Endothelial cell of umbilical vein (primary cell): Measurements from ENCODE around the gene DTX4. TPM values are rescaled to one million over a fixed set of nuclear protein-coding genes. Genes with fewer than 3 reads are reported as not detected.

Experiments
- BruUV-seq: library from RNA; stranded (reverse); fragments of 400-500 nt; replicated peaks from 2 replicates; lab custom pipeline; 2021; lab: Mats Ljungman, UMichigan
- CTCF ChIA-PET: fragments of 300-600, 350-600 bp; sonication (Branson Sonifier 250); formaldehyde crosslinking; loops from one replicate; lab custom pipeline; 2021; ENCODE audit warnings: antibody characterized with exemption, inconsistent platforms; lab: Charles Lee
- POLR2A ChIA-PET: fragments of 300-600, 350-600 bp; sonication (Branson Sonifier 250); formaldehyde crosslinking; loops from one replicate; lab custom pipeline; 2021; ENCODE audit warnings: antibody characterized with exemption, inconsistent platforms; lab: Charles Lee
- DNase-seq: peaks from one replicate; pipeline ENCODE4 v3.0.0-alpha.2; 2011; ENCODE audit warnings: low read depth, low spot score
- FAIRE-seq: peaks from 2 replicates; lab custom pipeline; 2011; peaks lifted over from hg19 to GRCh38; lab: Jason Lieb, UNC
- H2AFZ ChIP-seq: 2 replicates; pipeline ENCODE4 v1.6.0; 2012; ENCODE audit warnings: low read depth, low read length, control low read depth, inconsistent platforms
- H3K27ac ChIP-seq: 2 replicates; pipeline ENCODE4 v1.5.1; 2011; ENCODE audit warnings: low read depth, mild to moderate bottlenecking, control low read depth, low read length, moderate library complexity; ENCODE audit not compliant: insufficient read depth
- H3K27me3 ChIP-seq, 2 experiments: 2 replicates each; pipeline versions ENCODE4 v1.6.0 to v1.6.1; 2011; ENCODE audit warnings: low read length in 2 of 2, mixed read lengths in 1 of 2; ENCODE audit not compliant: control insufficient read depth in 2 of 2, insufficient read depth in 2 of 2
- H3K36me3 ChIP-seq, 2 experiments: 2 replicates in 1 of 2; 3 replicates in 1 of 2; pipeline ENCODE4 v1.5.1; 2011; ENCODE audit warnings: low read length in 2 of 2, mild to moderate bottlenecking in 1 of 2, moderate library complexity in 1 of 2; ENCODE audit not compliant: control insufficient read depth in 2 of 2, insufficient read depth in 2 of 2; ENCODE audit errors: extremely low read depth in 1 of 2
- H3K4me1 ChIP-seq: 3 replicates; pipeline ENCODE4 v1.5.1; 2011; ENCODE audit warnings: mild to moderate bottlenecking, low read length; ENCODE audit not compliant: control insufficient read depth, insufficient read depth; ENCODE audit errors: extremely low read depth
- H3K4me2 ChIP-seq: 2 replicates; pipeline ENCODE4 v1.6.1; 2011; ENCODE audit warnings: low read length, control low read depth, mixed read lengths; ENCODE audit not compliant: insufficient read depth
- H3K4me3 ChIP-seq, 3 experiments: fragments of 200-600 bp in 1 of 3; sonication (generic), shearing (Covaris generic) in 1 of 3; replicated peaks in 1 of 3; 2 replicates each; pipeline ENCODE4 v1.5.1; 2011 to 2016; ENCODE audit warnings: control low read depth in 3 of 3, low read length in 3 of 3, mild to moderate bottlenecking in 2 of 3, inconsistent platforms in 1 of 3, low read depth in 1 of 3, moderate library complexity in 1 of 3; ENCODE audit not compliant: insufficient read depth in 1 of 3
- H3K79me2 ChIP-seq: 2 replicates; pipeline ENCODE4 v1.6.0; 2012; ENCODE audit warnings: low read length, inconsistent platforms; ENCODE audit not compliant: control insufficient read depth, insufficient read depth
- H3K9ac ChIP-seq: replicated peaks from 2 replicates; pipeline ENCODE3; 2011; ENCODE audit warnings: low read length, control low read depth; ENCODE audit not compliant: insufficient read depth; ENCODE audit errors: extremely low read depth
- H3K9me1 ChIP-seq: replicated peaks from 3 replicates; pipeline ENCODE4 v1.6.0; 2011; ENCODE audit warnings: mild to moderate bottlenecking, low read length; ENCODE audit not compliant: control insufficient read depth, insufficient read depth; ENCODE audit errors: extremely low read depth
- H3K9me3 ChIP-seq: replicated peaks from 2 replicates; pipeline ENCODE4 v1.5.1; 2012; ENCODE audit warnings: low read length, inconsistent platforms; ENCODE audit not compliant: control insufficient read depth, insufficient read depth
- H4K20me1 ChIP-seq: replicated peaks from 2 replicates; pipeline ENCODE3; 2011; ENCODE audit warnings: mild to moderate bottlenecking, low read length; ENCODE audit not compliant: control insufficient read depth, insufficient read depth; ENCODE audit errors: extremely low read depth
- FOS ChIP-seq: IDR thresholded peaks from 2 replicates; pipeline ENCODE4 v1.6.1; 2011; ENCODE audit warnings: mild to moderate bottlenecking, low read length, moderate library complexity, borderline replicate concordance; ENCODE audit not compliant: insufficient read depth
- POLR2A ChIP-seq: IDR thresholded peaks from 2 replicates; pipeline ENCODE4 v1.6.1; 2012; ENCODE audit warnings: low read depth, mild to moderate bottlenecking, control low read depth, low read length
- POLR2AphosphoS5 ChIP-seq: IDR thresholded peaks from 2 replicates; pipeline ENCODE4 v1.6.1; 2012; ENCODE audit warnings: low read depth, mild to moderate bottlenecking, control low read depth, low read length, moderate library complexity; ENCODE audit not compliant: insufficient read depth
- dilution Hi-C: fragments of 300-500 bp; cut with MboI; formaldehyde crosslinking; loops from one replicate; pipeline ENCODE4 v1.15.0; 2019; ENCODE audit warnings: low sequenced_read_pairs; ENCODE audit not compliant: extremely low pct_ligation_motif_present
- intact Hi-C: fragments of 100-400 bp; cut with micrococcal nuclease; formaldehyde crosslinking; loops from one replicate; pipeline ENCODE4 v1.10.0; 2022
- polyA plus RNA-seq, 4 experiments: library from polyadenylated mRNA; depleted of rRNA in 3 of 4; stranded (reverse) in 3 of 4; unstranded in 1 of 4; fragments of >200 nt; gene quantifications; 2 replicates each; pipeline versions ENCODE4 v1.2.1 to v1.2.3, GENCODE V29; 2011 to 2012; ENCODE audit warnings: missing spikeins in 1 of 4
- total RNA-seq: library from RNA; stranded (reverse); gene quantifications from 2 replicates; pipeline ENCODE4 v1.2.3, GENCODE V29; 2021
- TF ChIP-seq, protein P1 (sequence below): IDR thresholded peaks from 2 replicates; pipeline ENCODE4 v1.6.1; 2011; ENCODE audit not compliant: insufficient read depth, insufficient read length

DTX4 gene
- total and polyA plus RNA-seq, 2 donors (not counting 3 experiments of a cell fraction or from before 2014, with no cell fraction given): 0.08 to 0.91 TPM

- Histone ChIP-seq H3K79me2 (no peaks in the 10 kb centered on the region), H3K4me1 (no peaks in the 10 kb centered on the region), H3K4me3 (no peak overlapping the region), H3K4me2 (no peak overlapping the region), H4K20me1 (no peaks in the 10 kb centered on the region), H2AFZ (no peak overlapping the region), H3K27ac (no peak overlapping the region), H3K27me3 (peaks cover 0 to 2% of the 10 kb centered on the region in 2 experiments), H3K9ac (no peak overlapping the region), H3K9me3 (no peaks in the 10 kb centered on the region), H3K9me1 (no peaks in the 10 kb centered on the region), H3K36me3 (no peaks in the 10 kb centered on the region)
- BruUV-seq: no TSS peak
- POLR2A ChIA-PET: no interaction called here
- CTCF ChIA-PET: interaction anchor here (1.0 to 1.4 kb wide), 3 partner anchors 8 to 56 kb away, joined by 3 to 5 read pairs (median 3); partner anchors contain the start of gene DTX4
- intact Hi-C loops (no loop called here), dilution Hi-C loops (no loop called here)
- FAIRE-seq (no peak), DNase-seq (no peak)
- TF ChIP-seq FOS (no peak), POLR2A (no peak), POLR2AphosphoS5 (no peak)
- TF ChIP-seq, protein P1, sequence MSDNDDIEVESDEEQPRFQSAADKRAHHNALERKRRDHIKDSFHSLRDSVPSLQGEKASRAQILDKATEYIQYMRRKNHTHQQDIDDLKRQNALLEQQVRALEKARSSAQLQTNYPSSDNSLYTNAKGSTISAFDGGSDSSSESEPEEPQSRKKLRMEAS: no peak
These were observed 42.4 kb downstream of the DTX4 start for GRCh38 chr11:59214141-59214893.

- Histone ChIP-seq H3K9me3 (no peaks in the 10 kb centered on the region), H3K9me1 (no peaks in the 10 kb centered on the region), H3K4me1 (no peaks in the 10 kb centered on the region), H3K79me2 (no peaks in the 10 kb centered on the region), H3K27ac (no peak overlapping the region), H3K4me2 (no peak overlapping the region), H3K9ac (no peak overlapping the region), H3K4me3 (no peak overlapping the region), H3K36me3 (no peaks in the 10 kb centered on the region), H4K20me1 (no peaks in the 10 kb centered on the region), H3K27me3 (peaks cover 0 to 2% of the 10 kb centered on the region in 2 experiments), H2AFZ (no peak overlapping the region)
- intact Hi-C loops (no loop called here), dilution Hi-C loops (no loop called here)
- no peak for FAIRE-seq
- ChIA-PET POLR2A (no interaction called here), CTCF (no interaction called here)
- DNase-seq: no peak
- no TSS peak for BruUV-seq
- TF ChIP-seq FOS: no peak
These were observed 45.0 kb downstream of the DTX4 start for GRCh38 chr11:59216641-59217564.
